ENCODE data around the gene CLEC4D. TPM values are rescaled to one million over a fixed set of nuclear protein-coding genes. Genes with fewer than 3 reads are reported as not detected.

The CLEC4D gene
- total and polyA plus RNA-seq, 7 experiments from 2014 or later = 0.45 to 7.0 TPM; not detected in 5

GRCh38 chr12:8546591-8546990 lies 33.3 kb downstream of the CLEC4D start:
- no peak for DNase-seq
- Mint-ChIP-seq H3K4me3 (no peak overlapping the region), H3K4me1 (peaks cover 0 to 4% (median 0%) of the 10 kb centered on the region in 7 donors), H3K9me3 (no peaks in the 10 kb centered on the region), H3K36me3 (no peaks in the 10 kb centered on the region), H3K27ac (no peak overlapping the region), H3K27me3 (peaks cover 4 to 24% (median 9%) of the 10 kb centered on the region in 5 donors)
- Histone ChIP-seq H3K4me1 (ENCODE audit: control insufficient read depth in 2 of 2, insufficient read depth in 2 of 2, low read length in 2 of 2) (no peaks in the 10 kb centered on the region), H3K9me3 (ENCODE audit: control insufficient read depth in 2 of 3, low read length in 3 of 3) (no peaks in the 10 kb centered on the region), H3K36me3 (ENCODE audit: control insufficient read depth in 2 of 3, insufficient read depth in 3 of 3, low read length in 3 of 3) (no peaks in the 10 kb centered on the region), H3K27me3 (ENCODE audit: control insufficient read depth in 2 of 2, insufficient read depth in 2 of 2, low read length in 2 of 2) (no peaks in the 10 kb centered on the region), H3K27ac (ENCODE audit: low read depth, low read length) (no peak overlapping the region), H3K4me3 (ENCODE audit: low read length) (no peak overlapping the region)
- ChIA-PET CTCF (no interaction called here), POLR2A (no interaction called here)
- intact Hi-C loops (cut with micrococcal nuclease) = no loop called here
- ATAC-seq = no peak

DNA sequence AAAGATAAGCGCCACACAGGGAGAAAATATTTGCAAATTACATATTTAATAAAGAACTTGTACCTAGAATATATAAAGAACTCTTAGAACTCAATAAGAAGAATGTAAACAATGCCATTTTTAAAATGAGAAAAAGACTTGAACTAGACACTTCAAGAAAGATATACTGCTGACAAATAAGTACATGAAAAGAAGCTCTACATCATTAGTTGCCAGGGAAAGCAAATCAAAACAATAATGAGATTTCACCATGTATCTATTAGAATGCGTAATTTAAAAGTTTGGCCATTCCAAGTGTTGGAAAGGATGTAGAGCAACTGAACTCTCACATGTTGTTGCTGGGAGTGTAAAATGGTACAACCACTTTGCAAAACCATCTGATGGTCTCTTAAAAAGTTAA lies 34.3 kb downstream of the CLEC4D start:
- Histone ChIP-seq H3K27me3 (ENCODE audit: control insufficient read depth in 2 of 2, insufficient read depth in 2 of 2, low read length in 2 of 2) (no peaks in the 10 kb centered on the region), H3K36me3 (ENCODE audit: control insufficient read depth in 2 of 3, insufficient read depth in 3 of 3, low read length in 3 of 3) (no peaks in the 10 kb centered on the region), H3K27ac (ENCODE audit: low read depth, low read length) (no peak overlapping the region), H3K9me3 (ENCODE audit: control insufficient read depth in 2 of 3, low read length in 3 of 3) (no peaks in the 10 kb centered on the region), H3K4me1 (ENCODE audit: control insufficient read depth in 2 of 2, insufficient read depth in 2 of 2, low read length in 2 of 2) (no peaks in the 10 kb centered on the region), H3K4me3 (ENCODE audit: low read length) (no peak overlapping the region)
- H3K4me3 Mint-ChIP-seq = no peak overlapping the region
- no peak for ATAC-seq
- no peaks in the 10 kb centered on the region for H3K36me3 Mint-ChIP-seq
- ChIA-PET CTCF (no interaction called here), POLR2A (interaction anchor here (0.7 kb wide), 2 partner anchors 292 to 299 kb away, joined by 3 read pairs; no protein-coding TSS in a partner anchor)
- no peak for DNase-seq
- peaks cover 0 to 2% (median 0%) of the 10 kb centered on the region in 7 donors for H3K4me1 Mint-ChIP-seq
- H3K27me3 Mint-ChIP-seq = peaks cover 0 to 23% (median 5%) of the 10 kb centered on the region in 5 donors
- intact Hi-C loops (cut with micrococcal nuclease) = no loop called here
- no peaks in the 10 kb centered on the region for H3K9me3 Mint-ChIP-seq
- no peak overlapping the region for H3K27ac Mint-ChIP-seq

- Histone ChIP-seq H3K4me1 (ENCODE audit: control insufficient read depth in 2 of 2, insufficient read depth in 2 of 2, low read length in 2 of 2) (no peaks in the 10 kb centered on the region), H3K27me3 (ENCODE audit: control insufficient read depth in 2 of 2, insufficient read depth in 2 of 2, low read length in 2 of 2) (no peaks in the 10 kb centered on the region), H3K4me3 (ENCODE audit: low read length) (no peak overlapping the region), H3K27ac (ENCODE audit: low read depth, low read length) (no peak overlapping the region), H3K9me3 (ENCODE audit: control insufficient read depth in 2 of 3, low read length in 3 of 3) (no peaks in the 10 kb centered on the region), H3K36me3 (ENCODE audit: control insufficient read depth in 2 of 3, insufficient read depth in 3 of 3, low read length in 3 of 3) (no peaks in the 10 kb centered on the region)
- intact Hi-C loops (cut with micrococcal nuclease) = no loop called here
- Mint-ChIP-seq H3K9me3 (no peaks in the 10 kb centered on the region), H3K36me3 (no peaks in the 10 kb centered on the region), H3K27ac (no peak overlapping the region), H3K4me1 (peaks cover 0 to 2% (median 0%) of the 10 kb centered on the region in 7 donors), H3K27me3 (peaks cover 0 to 23% (median 5%) of the 10 kb centered on the region in 5 donors), H3K4me3 (no peak overlapping the region)
- ChIA-PET POLR2A (no interaction called here), CTCF (no interaction called here)
- ATAC-seq = no peak
- no peak for DNase-seq
Observed at GRCh38 chr12:8548192-8548591, 34.9 kb downstream of the CLEC4D start.

DNA sequence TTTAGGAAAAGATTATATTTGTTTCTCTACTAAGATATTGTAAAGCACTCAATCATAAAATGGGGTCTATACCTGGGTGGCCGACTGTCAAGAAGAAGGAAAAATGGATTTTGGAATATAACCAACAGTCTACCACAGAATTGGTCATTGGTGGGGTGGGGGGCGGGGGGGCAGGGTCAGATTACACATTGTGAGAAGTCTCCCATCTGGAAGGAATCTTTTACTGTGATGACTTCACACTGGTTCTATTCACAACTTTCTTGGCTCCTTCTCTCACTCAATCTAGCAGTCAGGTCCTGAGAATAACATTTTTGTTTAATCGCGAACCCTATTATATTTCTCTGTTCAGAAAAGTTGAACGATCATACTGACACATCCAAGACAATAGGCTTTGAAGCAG lies 36.1 kb downstream of the CLEC4D start:
- DNase-seq = no peak
- Histone ChIP-seq H3K9me3 (ENCODE audit: control insufficient read depth in 2 of 3, low read length in 3 of 3) (no peaks in the 10 kb centered on the region), H3K27ac (ENCODE audit: low read depth, low read length) (no peak overlapping the region), H3K36me3 (ENCODE audit: control insufficient read depth in 2 of 3, insufficient read depth in 3 of 3, low read length in 3 of 3) (no peaks in the 10 kb centered on the region), H3K27me3 (ENCODE audit: control insufficient read depth in 2 of 2, insufficient read depth in 2 of 2, low read length in 2 of 2) (no peaks in the 10 kb centered on the region), H3K4me3 (ENCODE audit: low read length) (no peak overlapping the region), H3K4me1 (ENCODE audit: control insufficient read depth in 2 of 2, insufficient read depth in 2 of 2, low read length in 2 of 2) (no peaks in the 10 kb centered on the region)
- no peak overlapping the region for H3K4me3 Mint-ChIP-seq
- peaks cover 0 to 2% (median 0%) of the 10 kb centered on the region in 7 donors for H3K4me1 Mint-ChIP-seq
- intact Hi-C loops (cut with micrococcal nuclease) = no loop called here
- H3K27me3 Mint-ChIP-seq = peaks cover 0 to 23% (median 5%) of the 10 kb centered on the region in 5 donors
- H3K27ac Mint-ChIP-seq = no peak overlapping the region
- CTCF ChIA-PET = interaction anchor here (0.7 kb wide), 1 partner anchor 342 kb away, joined by 4 read pairs; no protein-coding TSS in a partner anchor
- no peaks in the 10 kb centered on the region for H3K9me3 Mint-ChIP-seq
- H3K36me3 Mint-ChIP-seq = no peaks in the 10 kb centered on the region
- POLR2A ChIA-PET = no interaction called here
- no peak for ATAC-seq

DNA sequence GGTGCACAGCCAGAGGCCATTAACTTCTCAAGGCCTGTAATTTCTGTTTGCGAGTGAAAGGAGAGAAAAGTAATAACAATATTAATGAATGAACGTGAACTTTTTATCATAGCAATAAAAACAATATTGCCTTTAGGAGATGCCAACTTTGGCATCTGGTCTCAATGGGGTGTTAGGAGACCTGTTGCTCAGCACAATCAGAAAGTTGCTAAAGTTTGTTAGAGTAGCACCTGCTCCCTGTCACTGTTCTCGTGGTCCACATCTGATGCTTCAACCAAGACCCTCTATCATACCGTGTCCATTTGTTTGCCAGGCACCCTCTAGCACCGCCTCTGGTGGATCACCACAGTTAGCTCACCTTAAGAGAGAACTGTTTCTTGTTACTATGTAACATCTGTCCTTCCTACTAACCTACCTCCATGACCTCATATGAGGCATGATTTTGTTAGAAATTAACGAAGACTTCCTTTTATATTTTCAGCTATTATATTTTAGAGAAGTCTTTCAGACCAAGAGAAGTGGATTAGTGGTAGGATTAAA lies 39.9 kb downstream of the CLEC4D start:
- DNase-seq (no peak), ATAC-seq (no peak)
- H3K36me3 ChIP-seq (ENCODE audit: control insufficient read depth in 2 of 3, insufficient read depth in 3 of 3, low read length in 3 of 3) = no peaks in the 10 kb centered on the region
- Mint-ChIP-seq H3K4me1 (no peaks in the 10 kb centered on the region), H3K27ac (no peak overlapping the region), H3K36me3 (no peaks in the 10 kb centered on the region), H3K4me3 (no peak overlapping the region), H3K27me3 (peaks cover 0 to 13% (median 4%) of the 10 kb centered on the region in 5 donors), H3K9me3 (no peaks in the 10 kb centered on the region)
- CTCF ChIA-PET = interaction anchor here (1.0 kb wide), 1 partner anchor 9 kb away, joined by 5 read pairs; no protein-coding TSS in a partner anchor
- intact Hi-C loops (cut with micrococcal nuclease) = no loop called here
- H3K4me3 ChIP-seq (ENCODE audit: low read length) = no peak overlapping the region
- H3K27me3 ChIP-seq (ENCODE audit: control insufficient read depth in 2 of 2, insufficient read depth in 2 of 2, low read length in 2 of 2) = no peaks in the 10 kb centered on the region
- no peaks in the 10 kb centered on the region for H3K4me1 ChIP-seq (ENCODE audit: control insufficient read depth in 2 of 2, insufficient read depth in 2 of 2, low read length in 2 of 2)
- H3K9me3 ChIP-seq (ENCODE audit: control insufficient read depth in 2 of 3, low read length in 3 of 3) = no peaks in the 10 kb centered on the region
- no peak overlapping the region for H3K27ac ChIP-seq (ENCODE audit: low read depth, low read length)
- POLR2A ChIA-PET = no interaction called here

DNA sequence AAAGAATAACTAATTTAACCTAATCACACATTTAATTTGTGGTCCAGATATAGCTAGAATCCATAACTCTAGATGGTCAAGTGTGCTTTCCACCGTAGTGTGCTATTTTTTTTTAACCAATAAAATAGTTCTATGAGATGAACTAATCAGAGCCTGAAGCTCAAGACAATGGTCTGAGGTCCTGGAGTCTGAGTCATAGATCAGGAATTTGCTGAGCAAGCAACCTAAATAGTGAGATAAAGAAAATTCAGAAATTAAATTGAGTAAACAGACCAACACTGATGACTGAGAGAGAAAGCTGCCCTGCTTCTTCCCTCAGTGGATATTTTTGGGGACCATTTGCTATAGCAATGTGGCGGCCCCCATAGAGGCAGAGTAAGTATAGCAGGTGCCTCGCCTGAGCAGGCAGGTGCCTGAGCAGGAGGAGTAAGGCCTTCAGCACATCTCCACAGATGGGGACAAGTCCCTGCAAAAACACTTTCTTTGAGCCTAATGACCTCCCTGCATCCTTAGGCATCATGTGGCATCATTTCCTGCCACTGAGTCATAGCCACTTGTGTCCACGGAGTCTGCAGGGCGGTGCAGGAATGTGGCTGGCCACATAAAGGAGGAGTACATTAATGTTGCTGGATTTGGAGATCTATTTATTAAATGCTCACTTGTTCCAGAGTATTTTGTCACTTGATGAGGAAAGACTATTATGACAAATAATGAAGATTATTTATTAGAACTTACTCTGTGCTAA lies 41.3 kb downstream of the CLEC4D start:
- no peak for DNase-seq
- Histone ChIP-seq H3K9me3 (ENCODE audit: control insufficient read depth in 2 of 3, low read length in 3 of 3) (no peaks in the 10 kb centered on the region), H3K36me3 (ENCODE audit: control insufficient read depth in 2 of 3, insufficient read depth in 3 of 3, low read length in 3 of 3) (no peaks in the 10 kb centered on the region), H3K4me1 (ENCODE audit: control insufficient read depth in 2 of 2, insufficient read depth in 2 of 2, low read length in 2 of 2) (no peaks in the 10 kb centered on the region), H3K27ac (ENCODE audit: low read depth, low read length) (no peak overlapping the region), H3K27me3 (ENCODE audit: control insufficient read depth in 2 of 2, insufficient read depth in 2 of 2, low read length in 2 of 2) (no peaks in the 10 kb centered on the region), H3K4me3 (ENCODE audit: low read length) (no peak overlapping the region)
- Mint-ChIP-seq H3K9me3 (no peaks in the 10 kb centered on the region), H3K4me3 (no peak overlapping the region), H3K36me3 (no peaks in the 10 kb centered on the region), H3K27ac (no peak overlapping the region), H3K27me3 (peaks cover 0 to 13% (median 0%) of the 10 kb centered on the region in 5 donors), H3K4me1 (no peaks in the 10 kb centered on the region)
- intact Hi-C loops (cut with micrococcal nuclease) = no loop called here
- POLR2A ChIA-PET = no interaction called here
- CTCF ChIA-PET = no interaction called here
- ATAC-seq = no peak

Measured in naive thymus-derived CD4-positive, alpha-beta T cell (primary cell).